Epidermal melanocyte (primary cell): ENCODE results near the gene MYADML2.

Source experiments
- DNase-seq: peaks from one replicate; pipeline ENCODE4 v3.0.0; 2011; ENCODE audit warnings: low spot score; ENCODE audit not compliant: insufficient read length

MYADML2 gene

DNA sequence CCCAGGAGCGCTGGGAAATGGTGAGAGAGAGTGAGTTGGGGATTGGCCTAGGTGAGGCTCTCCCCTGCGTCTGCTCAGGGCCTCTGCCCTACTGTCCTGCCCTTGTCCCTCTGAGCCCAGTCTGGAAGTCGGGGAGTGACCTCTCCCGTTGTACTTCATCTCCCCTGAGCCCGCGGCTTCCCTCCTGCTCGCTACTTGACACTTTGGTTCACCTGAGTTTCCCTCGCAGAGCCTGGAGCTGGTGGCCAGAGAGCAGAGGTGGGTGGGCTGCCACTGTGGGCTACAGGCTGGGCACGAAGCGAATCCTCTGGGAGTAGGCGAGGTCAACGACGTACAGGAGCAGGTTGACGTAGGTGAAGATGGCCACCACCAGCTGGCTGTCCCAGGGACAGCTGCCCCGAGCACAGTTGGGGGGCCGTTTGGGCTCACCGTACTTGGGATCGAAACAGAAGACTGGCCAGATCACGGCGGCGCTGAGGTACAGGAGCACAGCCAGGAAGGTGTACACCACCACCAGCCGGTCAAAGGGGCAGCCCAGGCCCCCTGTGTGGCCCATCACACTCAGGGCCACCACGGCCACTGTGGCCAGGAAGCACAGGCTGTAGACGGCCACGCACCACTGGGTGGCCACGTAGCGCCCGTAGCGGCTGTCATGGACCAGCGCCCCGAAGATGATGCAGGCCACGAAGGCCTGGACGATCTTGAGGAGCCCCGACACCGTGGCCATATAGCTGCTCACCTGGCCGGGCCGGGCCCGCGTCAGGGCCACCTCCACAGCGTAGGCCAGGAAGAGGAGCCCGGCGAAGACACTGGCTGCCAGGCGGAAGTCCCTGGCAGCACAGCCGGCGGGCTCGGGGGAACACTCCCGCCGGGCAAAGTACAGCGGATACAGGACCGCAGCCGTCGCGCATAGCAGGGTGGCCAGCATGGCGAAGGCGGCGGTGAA lies 6.2 kb downstream of the MYADML2 start:
- no peak for DNase-seq

DNA sequence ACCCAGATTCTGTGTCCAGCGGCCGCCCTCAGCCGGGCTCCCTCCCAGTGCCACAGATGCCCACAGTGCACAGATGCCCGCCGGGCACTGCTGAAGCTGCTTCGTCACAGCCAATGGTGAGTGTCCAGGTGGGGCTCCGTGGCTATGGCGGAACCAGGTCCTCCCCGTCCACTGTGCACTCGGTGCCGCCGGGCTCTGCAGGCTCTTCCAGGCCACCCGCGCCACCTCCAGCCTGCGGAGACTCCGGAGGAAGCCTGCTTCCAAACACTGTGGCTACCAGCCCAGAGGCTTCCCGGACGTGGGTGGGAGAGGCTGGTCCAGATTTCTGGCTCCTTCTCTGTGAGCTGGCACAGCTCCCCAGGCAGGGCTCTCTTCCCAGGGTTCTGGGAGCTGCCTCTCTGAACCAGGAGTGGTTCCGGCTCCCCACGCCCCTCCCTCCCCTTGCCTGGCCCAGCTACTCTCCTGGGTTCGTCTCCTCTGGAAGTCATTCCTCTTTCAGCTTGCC lies 7.1 kb downstream of the MYADML2 start:
- DNase-seq: no peak

GRCh38 chr17:81939218-81939617 lies 7.8 kb downstream of the MYADML2 start:
- no peak for DNase-seq

GRCh38 chr17:81935709-81936084 lies 11.3 kb downstream of the MYADML2 start:
- DNase-seq: no peak

DNA sequence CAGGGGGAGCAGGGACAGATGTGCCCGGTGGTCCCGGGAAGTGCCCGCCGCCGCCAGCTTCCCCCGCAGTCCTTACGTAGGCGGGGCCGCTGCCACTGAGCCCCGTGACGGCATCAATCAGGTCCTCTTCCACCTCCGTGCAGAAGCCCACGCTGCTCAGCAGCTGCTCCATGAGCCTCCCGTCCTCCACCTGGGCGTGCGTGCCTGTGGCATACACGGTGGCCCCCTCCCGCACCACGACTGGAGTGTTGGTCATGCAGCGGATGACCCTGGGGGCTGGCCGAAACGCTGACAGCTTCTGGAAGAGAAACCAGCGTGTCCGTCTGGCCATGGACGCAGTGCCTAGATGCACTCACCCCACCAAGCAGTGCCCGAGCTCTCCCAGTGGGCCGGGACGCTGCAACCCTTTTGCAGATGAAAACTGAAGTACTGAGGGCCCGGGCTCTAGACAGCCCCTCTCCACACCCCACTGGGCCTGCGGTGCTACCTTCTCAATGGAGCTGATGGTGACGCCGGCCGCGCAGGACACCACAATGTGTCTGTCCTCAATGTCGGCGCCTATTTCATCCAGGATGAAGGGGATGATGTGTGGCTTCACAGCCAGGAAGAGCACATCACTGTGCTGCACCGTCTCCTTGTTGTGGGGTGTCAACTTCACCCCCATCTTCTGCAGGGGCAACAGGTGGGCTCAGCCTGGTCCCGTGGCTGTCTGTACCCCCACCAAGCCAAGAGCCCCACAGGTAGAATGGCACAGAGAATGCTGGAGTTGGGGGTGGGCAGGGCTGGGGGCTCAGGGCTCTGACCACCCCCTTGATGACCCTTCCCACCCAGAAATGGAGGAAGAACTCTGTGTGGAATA lies 12.0 kb downstream of the MYADML2 start:
- DNase-seq: no peak

GRCh38 chr17:81934098-81934757 lies 12.8 kb downstream of the MYADML2 start:
- no peak for DNase-seq

GRCh38 chr17:81933178-81933699 lies 13.8 kb downstream of the MYADML2 start:
- no peak for DNase-seq

- DNase-seq: no peak
Observed at GRCh38 chr17:81932333-81932983, 14.6 kb downstream of the MYADML2 start.

GRCh38 chr17:81931557-81932332 lies 15.3 kb downstream of the MYADML2 start:
- DNase-seq: no peak

- no peak for DNase-seq
Observed at GRCh38 chr17:81931189-81931556, 15.9 kb downstream of the MYADML2 start.

DNA sequence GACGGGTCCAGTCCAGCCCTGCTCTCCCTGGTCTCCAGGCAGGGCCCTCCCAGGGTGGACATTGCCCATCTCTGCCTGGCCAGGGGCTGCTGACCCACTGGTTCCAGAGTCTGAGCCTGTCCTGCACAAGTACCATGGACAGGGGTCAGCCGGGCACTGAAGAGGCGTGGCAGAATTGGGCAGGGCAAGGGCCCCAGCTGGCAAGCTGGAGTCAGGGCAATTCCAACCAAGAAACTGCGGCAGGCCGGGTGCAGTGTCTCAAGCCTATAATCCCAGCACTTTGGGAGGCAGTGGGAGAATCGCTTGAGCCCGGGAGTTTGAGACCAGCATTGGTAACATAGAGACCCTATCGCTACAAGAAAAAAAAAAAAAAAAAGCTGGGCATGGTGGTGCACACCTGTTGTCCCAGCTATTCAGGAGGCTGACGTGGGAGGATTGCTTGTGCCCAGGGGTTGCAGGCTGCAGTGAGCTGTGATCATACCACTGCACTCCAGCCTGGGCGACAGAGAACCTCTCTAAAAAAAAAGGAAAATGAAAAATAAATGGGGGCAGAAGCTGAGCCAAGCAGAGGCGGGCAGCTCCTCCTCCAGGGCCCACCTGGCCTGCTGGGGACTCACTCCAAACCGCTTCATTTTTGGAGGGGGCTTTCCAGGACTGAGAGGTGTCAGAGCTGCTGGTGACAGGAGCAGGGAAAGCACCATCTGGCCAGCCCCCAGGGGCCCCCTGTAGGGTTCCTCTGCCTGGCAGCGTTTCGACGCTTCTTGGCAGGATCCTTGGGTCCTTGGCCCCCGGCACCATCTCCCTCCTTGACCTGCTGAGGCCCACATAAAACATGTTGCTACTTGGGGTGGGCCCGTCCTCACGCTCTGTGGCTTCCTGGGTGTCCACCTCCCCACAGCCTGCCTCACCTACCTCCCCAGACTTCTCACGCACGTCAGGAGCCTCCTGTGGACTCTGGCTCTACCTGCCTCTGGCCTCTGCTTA lies 16.6 kb downstream of the MYADML2 start:
- no peak for DNase-seq

- DNase-seq: no peak
Observed at GRCh38 chr17:81929253-81930141, 17.5 kb downstream of the MYADML2 start.

DNA sequence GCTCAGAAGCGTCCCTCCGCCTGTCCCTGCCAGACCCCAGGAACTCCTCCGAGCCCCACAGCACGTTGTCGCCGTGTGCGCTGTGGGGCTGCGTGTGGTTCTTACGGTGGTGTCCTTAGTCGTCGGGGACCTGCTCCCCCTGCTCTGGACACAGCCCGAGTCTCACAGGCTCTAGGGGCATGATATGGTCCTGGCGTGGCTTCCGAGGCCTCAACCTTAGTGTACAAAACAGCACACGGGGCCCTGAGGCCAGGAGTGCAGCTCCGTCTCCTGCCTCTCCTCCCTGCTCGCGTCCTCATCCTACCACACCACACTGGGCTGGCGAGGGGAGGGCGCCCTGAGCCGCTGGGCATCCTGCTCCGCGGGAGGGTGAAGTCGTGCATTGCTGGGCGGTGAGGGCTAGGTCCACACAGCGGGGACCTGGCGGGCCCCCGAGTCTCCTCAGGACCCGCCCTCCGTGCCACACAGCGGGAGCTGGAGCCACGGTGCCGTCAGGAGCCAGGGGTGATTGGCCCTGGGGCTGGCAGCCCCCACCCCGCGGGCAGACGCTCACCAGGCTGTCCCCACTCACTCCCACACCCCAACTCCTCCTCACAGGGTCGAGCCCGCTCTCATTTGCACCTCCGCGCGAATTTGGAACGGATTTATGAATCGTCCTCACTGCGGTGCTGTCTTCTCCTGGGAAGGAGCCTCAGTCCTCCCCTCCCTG lies 18.3 kb downstream of the MYADML2 start:
- no peak for DNase-seq

- peak; percentile 98 for DNase-seq
Observed at GRCh38 chr17:81927653-81928543, 19.1 kb downstream of the MYADML2 start, which contains the start of gene MAFG. Gene MAFG (minus strand): TSS chr17:81927735. CDS start chr17:81923185, 4,550 bp downstream.

DNA sequence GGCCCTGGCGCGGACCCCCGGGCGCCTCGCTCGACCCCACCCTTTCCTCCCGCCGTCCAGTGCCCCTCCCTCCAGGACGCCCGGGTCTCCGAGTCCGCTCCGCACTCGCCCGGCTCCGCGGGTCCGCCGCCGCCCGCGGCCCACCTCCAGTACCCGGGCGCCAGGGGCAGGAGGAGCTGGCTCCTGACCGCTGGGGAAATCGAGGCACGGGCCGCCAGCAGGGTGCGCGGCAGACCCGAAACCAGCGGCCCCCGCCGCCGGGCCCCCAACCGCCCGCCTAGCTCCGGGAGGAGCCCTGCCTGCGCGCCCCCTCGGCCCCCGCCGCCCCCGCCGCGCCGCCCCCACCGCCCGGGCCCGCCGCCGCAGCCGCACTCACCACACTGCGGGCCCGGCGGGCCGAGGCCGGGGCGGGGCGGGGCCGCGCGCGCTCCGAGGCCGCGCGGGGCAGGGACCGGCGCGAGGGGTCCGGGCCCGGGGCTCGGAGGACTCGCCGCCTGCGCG lies 19.8 kb downstream of the MYADML2 start:
- no peak for DNase-seq
